ENCODE measurements around the gene BPIFB3. TPM values are rescaled to one million over a fixed set of nuclear protein-coding genes. Genes with fewer than 3 reads are reported as not detected.

BPIFB3 gene
- total RNA-seq, 1 experiment from 2014 or later = not detected

GRCh38 chr20:33084722-33085121, 31.0 kb downstream of the BPIFB3 start:
- no peak for DNase-seq (ENCODE audit: low read depth, low spot score)
- ChIA-PET CTCF (no interaction called here), POLR2A (no interaction called here)
- in situ Hi-C loops (cut with HindIII; ENCODE audit: low pct_unique_long_range_greater_than_20kb, low sequenced_read_pairs) = no loop called here
- Histone ChIP-seq H3K36me3 (ENCODE audit: control insufficient read depth, insufficient read depth, low read length) (no peaks in the 10 kb centered on the region), H3K27me3 (ENCODE audit: control insufficient read depth, insufficient read depth, low read length) (no peaks in the 10 kb centered on the region; the same call in 1 of the 2 replicates), H3K9me3 (ENCODE audit: control insufficient read depth, insufficient read depth, low read depth, low read length) (no peaks in the 10 kb centered on the region), H3K4me3 (ENCODE audit: low read depth in 2 of 2, low read length in 2 of 2) (no peak overlapping the region), H3K4me1 (ENCODE audit: control insufficient read depth, insufficient read depth, low read length) (no peaks in the 10 kb centered on the region), H3K27ac (ENCODE audit: low read length) (no peak overlapping the region)
- no peak for ATAC-seq
- intact Hi-C loops (cut with micrococcal nuclease; ENCODE audit: unreplicated experiment) = no loop called here
- BruUV-seq (replicated peaks) = no TSS peak
- TF ChIP-seq CTCF (IDR thresholded peaks at IDR 0.05) (no peak), TCF7L2 (IDR thresholded peaks at IDR 0.05; ENCODE audit: low read depth, low read length) (no peak), POLR2AphosphoS5 (IDR thresholded peaks at IDR 0.05; ENCODE audit: low read depth, low read length) (no peak), SIN3A (IDR thresholded peaks at IDR 0.05; ENCODE audit: borderline replicate concordance, insufficient read depth, low read depth, low read length) (no peak)
- TF ChIP-seq, protein P1, sequence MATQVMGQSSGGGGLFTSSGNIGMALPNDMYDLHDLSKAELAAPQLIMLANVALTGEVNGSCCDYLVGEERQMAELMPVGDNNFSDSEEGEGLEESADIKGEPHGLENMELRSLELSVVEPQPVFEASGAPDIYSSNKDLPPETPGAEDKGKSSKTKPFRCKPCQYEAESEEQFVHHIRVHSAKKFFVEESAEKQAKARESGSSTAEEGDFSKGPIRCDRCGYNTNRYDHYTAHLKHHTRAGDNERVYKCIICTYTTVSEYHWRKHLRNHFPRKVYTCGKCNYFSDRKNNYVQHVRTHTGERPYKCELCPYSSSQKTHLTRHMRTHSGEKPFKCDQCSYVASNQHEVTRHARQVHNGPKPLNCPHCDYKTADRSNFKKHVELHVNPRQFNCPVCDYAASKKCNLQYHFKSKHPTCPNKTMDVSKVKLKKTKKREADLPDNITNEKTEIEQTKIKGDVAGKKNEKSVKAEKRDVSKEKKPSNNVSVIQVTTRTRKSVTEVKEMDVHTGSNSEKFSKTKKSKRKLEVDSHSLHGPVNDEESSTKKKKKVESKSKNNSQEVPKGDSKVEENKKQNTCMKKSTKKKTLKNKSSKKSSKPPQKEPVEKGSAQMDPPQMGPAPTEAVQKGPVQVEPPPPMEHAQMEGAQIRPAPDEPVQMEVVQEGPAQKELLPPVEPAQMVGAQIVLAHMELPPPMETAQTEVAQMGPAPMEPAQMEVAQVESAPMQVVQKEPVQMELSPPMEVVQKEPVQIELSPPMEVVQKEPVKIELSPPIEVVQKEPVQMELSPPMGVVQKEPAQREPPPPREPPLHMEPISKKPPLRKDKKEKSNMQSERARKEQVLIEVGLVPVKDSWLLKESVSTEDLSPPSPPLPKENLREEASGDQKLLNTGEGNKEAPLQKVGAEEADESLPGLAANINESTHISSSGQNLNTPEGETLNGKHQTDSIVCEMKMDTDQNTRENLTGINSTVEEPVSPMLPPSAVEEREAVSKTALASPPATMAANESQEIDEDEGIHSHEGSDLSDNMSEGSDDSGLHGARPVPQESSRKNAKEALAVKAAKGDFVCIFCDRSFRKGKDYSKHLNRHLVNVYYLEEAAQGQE (IDR thresholded peaks at IDR 0.05; ENCODE audit: insufficient read depth in 1 of 2, low read depth in 2 of 2, low read length in 1 of 2) = no peak

DNA sequence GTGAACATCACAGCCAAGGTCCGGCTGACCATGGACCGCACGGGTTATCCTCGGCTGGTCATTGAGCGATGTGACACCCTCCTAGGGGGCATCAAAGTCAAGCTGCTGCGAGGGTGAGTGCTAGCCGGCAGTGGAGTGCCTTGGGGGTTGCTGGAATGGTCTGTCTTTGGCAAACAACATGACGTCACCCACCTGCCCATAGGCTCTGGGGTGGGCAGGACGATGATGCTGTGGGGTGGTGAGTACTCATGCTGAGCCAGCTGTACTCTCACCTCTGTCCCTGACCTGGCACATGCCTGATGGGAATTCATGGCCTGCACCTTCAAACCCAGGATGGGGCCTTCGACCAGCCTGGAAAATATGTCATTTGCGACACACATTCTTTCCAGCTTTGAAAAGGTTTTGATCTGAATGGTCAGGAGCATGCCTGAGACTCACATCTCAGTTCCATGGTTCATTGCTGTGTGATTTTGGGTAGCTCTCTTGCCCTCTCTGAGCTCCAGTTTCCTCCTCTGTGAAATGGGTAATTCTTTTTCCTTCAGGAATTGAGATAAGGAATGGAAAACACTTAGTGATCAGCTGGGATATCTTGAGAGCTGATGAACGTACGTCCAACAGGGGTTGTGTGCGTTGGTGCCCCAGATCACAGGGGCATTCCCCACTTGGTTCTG, 32.5 kb downstream of the BPIFB3 start:
- no peak overlapping the region for H3K27ac ChIP-seq (ENCODE audit: low read length)
- no peak overlapping the region for H3K4me3 ChIP-seq (ENCODE audit: low read depth in 2 of 2, low read length in 2 of 2)
- POLR2A ChIA-PET = no interaction called here
- H3K4me1 ChIP-seq (ENCODE audit: control insufficient read depth, insufficient read depth, low read length) = no peaks in the 10 kb centered on the region
- no peaks in the 10 kb centered on the region for H3K27me3 ChIP-seq (ENCODE audit: control insufficient read depth, insufficient read depth, low read length)
- BruUV-seq (replicated peaks) = no TSS peak
- in situ Hi-C loops (cut with HindIII; ENCODE audit: low pct_unique_long_range_greater_than_20kb, low sequenced_read_pairs) = no loop called here
- ATAC-seq = no peak
- H3K36me3 ChIP-seq (ENCODE audit: control insufficient read depth, insufficient read depth, low read length) = no peaks in the 10 kb centered on the region
- intact Hi-C loops (cut with micrococcal nuclease; ENCODE audit: unreplicated experiment) = no loop called here
- CTCF ChIA-PET = no interaction called here
- DNase-seq (ENCODE audit: low read depth, low spot score) = no peak
- no peak for TF ChIP-seq TCF7L2 (IDR thresholded peaks at IDR 0.05; ENCODE audit: low read depth, low read length)
- no peak for TF ChIP-seq POLR2AphosphoS5 (IDR thresholded peaks at IDR 0.05; ENCODE audit: low read depth, low read length)
- no peak for TF ChIP-seq CTCF (IDR thresholded peaks at IDR 0.05)
- TF ChIP-seq, protein P1 (IDR thresholded peaks at IDR 0.05; ENCODE audit: insufficient read depth in 1 of 2, low read depth in 2 of 2, low read length in 1 of 2) = no peak
- TF ChIP-seq SIN3A (IDR thresholded peaks at IDR 0.05; ENCODE audit: borderline replicate concordance, insufficient read depth, low read depth, low read length) = no peak
- no peaks in the 10 kb centered on the region for H3K9me3 ChIP-seq (ENCODE audit: control insufficient read depth, insufficient read depth, low read depth, low read length)

Data from Panc1 (cell line).